Inflammatory macrophage treated with lipopolysaccharide for 4 hours (primary cell): ENCODE data around the gene DDX31.

ENCODE experiments used
- DNase-seq: peaks from one replicate; pipeline ENCODE4 v3.0.0-alpha.2; 2020

The DDX31 gene

DNA sequence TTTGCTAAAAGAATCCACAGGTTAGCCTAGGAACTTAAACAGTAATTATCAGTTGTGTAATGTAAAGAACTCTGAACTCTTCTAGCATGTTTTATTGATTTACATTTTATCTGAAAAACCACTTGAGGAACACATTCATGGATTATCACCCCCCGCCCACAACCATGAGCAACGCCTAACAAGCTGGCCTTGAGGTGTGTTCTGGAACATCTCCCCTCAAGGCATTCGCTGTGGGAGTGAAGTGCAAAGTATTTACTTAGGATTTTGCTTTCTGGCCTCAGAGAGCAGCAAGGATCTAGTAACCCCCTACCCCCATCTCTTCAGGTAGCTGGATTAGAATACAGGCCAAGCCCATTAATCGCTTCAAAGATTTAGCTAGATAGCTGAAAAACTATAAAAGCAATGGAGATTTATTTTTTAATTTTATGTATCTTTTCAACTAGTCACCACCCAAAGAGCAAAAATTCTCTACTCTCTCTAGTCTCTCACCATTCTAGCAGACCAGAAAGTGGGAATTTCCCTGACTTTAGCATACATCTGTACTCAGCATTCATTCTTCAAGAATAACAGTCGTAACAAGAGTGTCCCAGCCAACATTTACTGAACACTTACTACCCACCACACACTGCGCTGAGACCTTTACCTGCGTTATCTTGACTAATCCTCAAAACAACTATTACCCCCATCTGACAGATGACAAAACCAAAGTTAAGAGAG, 37.2 kb downstream of the DDX31 start:
- no peak for DNase-seq

DNA sequence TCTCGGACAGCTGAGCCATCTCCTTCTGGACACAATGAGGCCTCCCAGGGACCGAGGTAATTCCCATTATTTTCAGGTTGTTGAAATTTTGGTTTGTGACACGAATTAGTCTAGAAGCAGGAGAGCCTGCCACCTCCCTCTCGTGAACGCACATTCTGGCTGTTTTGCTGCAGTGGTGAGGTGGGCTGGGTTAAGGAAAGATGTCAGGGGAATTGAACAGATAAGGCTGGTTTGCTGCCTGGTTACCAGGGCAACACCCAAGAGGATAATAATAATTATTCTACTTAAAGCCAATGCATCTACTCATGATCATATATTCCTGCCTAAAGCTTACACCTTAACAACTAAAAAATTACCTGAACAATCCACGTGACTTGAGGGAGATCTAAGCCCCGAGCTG, 38.1 kb downstream of the DDX31 start:
- no peak for DNase-seq

DNA sequence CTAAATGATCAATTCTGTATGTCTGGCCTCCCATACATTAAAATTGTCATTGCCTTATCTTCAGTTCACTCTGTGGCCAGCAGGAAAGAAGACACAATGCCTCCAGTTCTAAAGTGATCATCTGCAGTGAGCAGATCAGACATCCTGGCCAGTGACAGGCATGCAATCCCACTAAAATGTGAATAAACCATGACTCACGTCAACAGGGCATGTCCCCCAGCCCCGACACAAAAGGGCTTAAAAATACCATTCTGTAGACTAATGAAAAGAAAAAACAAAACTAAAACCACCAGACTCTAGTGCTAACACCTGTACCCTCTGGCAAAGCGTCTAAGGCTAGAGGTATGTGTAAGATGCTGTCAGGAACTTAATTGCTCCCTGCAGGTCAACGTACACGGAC, 38.5 kb downstream of the DDX31 start:
- DNase-seq = no peak

DNA sequence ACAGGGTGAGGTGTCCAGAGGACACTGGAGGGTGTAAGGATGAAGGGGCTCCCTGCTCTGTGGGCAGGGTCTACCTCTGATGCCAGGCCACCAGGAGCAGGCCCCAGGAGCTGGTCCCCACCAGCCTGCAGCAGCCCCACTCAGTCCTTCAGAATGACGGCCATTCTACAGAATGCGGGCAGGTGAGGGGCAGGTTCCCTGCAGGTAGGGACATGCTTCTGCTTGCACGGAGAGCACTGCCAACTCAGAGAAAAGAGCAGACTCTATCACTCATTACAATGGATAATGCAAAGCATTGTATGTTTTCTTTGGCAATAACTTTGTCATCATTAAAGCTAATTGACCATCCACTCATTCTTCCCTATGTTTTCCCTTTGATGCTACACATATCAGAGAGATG, 39.0 kb downstream of the DDX31 start:
- DNase-seq = no peak

DNA sequence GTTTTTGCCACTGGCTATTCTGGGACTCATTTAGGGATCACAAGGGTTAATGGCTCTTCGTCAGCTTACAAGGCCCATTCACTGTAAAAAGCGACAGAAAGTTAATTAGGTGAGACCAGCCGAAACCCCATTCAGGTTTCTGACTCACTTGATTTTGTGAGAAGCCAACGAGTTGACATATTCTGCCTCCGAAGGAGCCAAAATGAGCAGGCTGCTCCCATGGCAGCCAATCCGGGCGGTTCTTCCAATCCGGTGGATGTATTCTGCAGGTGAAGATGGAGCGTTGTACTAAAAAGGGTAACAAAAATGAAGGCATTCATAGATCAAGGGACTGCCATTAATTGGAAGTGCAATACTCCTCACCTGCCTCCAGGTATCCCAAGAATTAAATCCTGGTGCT, 39.7 kb downstream of the DDX31 start:
- no peak for DNase-seq

DNA sequence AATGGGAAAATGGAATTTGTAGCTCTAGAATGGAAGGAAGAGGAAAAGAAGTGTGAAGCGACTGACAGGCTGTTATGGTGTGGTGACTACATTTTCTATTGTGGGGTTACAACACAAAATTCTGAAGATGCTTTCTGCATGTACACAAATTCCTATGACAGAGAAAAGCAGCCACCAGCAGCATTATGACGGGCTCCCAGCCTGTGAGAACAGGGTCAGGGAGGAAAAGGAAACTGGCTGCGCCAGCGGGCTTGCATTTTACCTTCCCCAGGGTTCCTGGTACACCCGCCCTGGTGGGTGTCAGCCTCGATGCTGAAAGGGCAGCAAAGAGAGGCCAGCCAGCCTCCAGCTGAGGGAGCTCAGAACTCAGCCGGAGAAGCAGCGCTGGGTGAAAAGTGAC, 41.0 kb downstream of the DDX31 start:
- no peak for DNase-seq

DNA sequence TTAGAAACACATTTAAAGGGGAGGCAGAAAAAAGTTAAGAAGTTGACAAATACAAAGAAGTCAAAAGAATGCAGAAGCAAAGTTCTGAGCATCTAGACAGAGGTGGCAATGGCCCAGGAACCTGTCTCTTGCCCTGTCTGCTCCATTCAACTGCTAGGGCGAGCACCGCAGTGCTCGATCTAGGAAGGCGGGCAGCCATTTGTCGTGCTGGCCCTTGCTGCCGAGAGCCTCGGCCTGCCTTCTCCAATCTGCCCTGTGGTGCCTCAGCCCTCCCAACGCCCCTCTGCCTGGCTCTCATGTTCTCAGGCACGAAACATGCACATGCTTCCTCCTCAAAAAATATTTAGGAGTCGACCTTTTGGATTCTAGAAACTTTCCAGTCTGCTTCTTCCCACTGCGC, 42.2 kb downstream of the DDX31 start:
- no peak for DNase-seq

DNA sequence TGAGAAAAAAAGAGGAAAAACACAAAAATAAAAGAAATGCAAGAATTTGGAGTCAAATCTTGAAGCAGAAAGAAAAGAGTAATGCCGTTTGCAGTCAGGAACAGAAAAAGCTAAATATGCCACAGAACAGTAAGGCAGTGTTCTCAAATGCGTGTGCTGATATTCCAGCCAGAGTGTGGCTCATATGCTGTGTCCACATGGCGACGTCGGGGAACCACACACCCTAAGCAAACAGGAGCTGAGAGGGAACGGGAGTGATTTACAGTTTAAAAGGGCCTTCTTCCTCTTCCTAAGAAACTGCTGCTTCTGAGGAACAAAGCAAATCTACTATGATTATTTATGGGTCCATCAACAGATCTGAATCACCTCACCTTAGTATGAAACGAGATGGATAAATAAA, 42.7 kb downstream of the DDX31 start:
- no peak for DNase-seq

DNA sequence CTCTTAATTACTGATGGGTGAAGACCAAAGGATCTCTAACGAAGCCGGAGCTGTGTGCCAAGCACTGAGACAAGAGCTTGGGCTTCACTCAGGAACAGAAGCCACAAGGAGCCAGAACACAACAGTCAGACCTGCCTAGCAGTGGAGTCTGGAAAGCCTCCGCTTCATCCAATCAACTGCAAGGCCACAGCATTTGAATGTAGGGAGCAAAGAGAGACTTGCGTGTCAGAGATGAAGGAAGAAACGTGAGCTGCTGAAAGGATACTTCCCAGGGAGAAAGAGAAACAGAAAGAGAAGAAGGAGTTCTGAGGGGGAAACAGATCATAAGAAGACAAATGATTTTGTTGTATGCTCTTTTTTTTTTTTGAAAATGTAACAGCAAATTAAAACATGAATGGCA, 43.5 kb downstream of the DDX31 start:
- DNase-seq = no peak

DNA sequence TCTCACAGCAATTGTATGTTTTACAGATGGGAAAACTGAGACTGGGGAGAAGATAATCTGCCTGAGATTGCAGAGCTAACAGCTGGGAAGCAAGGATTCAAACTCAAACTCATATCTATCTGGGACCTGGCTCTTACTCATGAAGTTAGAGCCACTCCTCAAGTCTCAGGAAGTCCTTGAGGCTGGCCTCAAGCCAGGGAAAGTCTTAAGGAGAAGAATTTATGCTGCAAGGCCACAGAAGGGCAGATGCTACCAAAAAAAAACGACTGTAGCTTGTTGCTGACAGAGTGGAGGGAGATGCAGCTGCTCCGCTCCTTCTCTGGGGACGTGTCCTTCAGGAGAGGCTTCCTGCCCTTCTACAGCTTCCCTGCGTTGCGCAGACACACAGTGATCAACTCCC, 47.6 kb downstream of the DDX31 start:
- DNase-seq = no peak

DNA sequence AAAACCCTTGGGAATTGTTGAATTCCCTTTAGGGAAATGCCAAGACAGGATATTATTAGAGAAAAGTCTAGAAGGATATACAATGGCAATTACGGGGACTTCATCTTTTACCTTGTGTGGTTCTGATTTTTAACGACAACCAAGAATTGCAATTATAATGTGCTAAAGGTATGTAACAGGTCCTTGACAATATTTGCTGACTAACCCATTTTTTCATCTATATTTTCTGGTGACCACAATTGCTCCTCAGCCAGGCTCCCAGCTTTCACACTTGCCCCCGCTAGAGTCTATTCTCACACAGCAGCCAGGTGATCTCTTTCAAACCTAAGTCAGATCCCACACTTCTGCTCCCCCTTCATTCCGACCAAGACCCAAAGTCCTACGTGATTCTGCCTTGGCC, 53.1 kb downstream of the DDX31 start:
- DNase-seq = no peak

DNA sequence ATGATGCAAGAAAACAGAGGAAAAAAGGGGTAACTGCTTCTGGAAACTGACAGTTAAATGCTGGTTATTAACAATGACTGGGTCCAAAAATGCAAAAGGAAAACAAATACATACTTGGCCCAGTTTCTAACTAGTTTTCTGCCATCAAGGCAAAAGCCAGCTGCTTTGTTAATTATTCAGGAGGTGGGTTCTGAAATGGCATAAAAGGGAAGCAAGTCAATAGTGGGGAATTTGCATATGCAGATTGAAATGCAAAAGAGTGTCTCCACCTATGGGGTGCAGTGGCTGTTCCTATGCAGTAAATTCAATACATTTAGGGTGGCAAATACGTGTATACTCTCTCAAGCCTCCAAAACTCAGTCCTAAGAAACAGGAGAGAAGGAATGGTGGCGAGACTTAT, 54.0 kb downstream of the DDX31 start:
- no peak for DNase-seq

DNA sequence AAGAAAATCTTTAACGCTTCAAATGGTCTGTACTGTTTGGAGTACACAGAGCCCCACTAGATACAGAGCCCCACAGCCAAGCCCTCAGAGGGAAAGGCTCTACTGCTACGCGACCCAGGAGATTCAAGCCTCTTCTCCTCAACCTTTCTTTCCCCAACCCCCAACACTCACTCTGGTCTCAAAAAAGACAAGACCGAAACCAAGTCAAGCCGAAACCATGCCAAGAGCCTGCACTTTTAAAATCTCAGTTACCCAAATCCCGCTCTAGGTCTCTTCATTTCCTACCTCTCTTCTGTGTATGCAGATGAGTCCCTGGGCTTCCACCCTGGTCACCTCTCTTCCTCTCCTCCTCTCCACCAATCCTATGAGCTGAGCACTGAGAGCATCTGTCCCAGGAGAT, 55.5 kb downstream of the DDX31 start:
- no peak for DNase-seq

DNA sequence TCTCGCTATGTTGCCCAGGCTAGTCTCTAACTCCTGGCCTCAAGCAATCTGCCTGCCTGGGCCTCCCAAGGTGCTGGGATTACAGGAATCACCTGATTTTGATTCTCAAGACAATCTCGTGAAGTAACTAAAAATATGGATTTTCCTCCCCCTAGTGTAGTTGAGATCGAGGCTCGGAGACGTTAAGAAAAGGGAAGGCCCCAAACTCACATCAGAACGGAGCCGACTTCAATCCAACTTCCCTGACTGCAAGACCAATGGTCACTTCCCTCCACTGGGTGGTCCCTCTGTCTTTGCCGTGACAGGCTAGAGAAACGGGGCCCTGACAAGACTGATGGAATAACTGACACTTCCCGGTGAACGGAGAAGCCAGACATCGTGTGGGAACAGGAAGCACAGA, 59.1 kb downstream of the DDX31 start:
- DNase-seq = no peak

DNA sequence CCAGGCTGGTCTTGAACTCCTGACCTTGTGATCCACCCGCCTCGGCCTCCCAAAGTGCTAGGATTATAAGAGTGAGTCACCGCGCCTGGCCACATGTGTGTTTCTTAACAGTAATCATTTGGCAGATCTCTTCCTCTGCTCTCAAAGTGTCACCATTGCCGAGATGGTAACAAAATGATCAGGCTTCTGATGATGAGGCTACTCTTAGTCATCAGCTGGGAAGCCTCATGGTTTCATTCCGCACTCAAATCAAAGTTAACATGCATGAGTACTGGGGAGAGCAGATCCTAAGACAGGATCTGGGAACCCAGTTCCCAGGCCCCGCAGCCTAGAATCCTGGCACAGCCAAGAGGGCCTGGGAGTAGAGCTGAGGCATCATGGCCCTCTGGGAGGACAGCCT, 60.0 kb downstream of the DDX31 start:
- no peak for DNase-seq

DNA sequence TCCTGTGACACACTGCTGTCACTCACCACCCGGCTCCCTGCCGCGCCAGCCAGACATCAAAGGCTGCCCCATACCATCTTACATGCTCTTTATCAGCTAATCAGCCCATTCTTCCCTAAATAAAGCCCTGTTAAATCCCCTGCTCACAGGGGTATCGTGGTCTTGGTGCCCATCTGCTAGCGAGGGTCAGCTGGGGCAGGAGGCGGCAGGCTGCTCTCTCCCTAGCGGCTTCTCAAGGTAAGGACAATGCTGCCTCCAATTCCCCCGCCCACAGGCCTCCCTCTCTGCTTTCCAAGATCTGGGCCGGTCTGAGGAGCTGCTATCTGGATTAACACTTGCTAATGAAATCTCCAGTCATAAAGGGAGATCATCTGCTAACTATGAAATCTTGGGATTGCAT, 60.6 kb downstream of the DDX31 start:
- no peak for DNase-seq

DNA sequence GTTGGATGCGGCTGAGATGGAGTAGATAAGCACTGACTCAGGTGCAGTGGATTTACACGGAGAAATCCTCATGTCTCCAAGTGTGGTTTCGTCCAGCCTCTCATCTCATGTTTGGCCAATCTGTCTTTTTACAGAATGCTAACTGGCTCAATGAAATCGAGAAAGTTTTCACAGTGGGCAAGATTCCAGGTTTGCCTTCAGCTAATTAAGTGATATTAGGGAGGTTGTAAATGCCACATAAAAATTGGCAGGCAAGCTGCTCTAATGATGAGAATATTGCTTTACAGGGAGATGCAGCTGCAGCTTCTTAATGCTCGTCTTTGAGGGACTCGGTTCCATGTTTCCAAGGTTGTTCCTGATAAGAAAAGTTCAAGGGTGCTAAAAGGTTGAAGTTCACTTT, 63.7 kb downstream of the DDX31 start:
- no peak for DNase-seq

DNA sequence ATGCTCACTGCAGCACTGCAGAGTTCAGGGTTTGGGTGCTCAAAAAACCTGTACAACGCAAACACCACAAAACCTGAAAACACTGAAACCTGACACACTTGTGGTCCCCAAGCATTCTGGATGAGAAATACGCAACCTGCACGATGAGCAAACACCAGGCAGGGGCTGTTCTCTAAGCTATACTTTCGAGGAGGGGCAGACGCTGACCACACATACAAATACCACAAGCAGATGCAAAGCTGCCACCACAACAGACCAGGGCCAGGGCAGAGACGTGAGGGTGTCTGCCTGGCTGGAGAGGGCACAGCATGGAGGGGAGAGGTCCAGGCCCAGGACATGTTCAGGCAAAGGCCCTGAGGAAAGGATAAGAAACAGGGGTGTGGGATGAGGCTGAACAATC, 64.4 kb downstream of the DDX31 start:
- DNase-seq = no peak

DNA sequence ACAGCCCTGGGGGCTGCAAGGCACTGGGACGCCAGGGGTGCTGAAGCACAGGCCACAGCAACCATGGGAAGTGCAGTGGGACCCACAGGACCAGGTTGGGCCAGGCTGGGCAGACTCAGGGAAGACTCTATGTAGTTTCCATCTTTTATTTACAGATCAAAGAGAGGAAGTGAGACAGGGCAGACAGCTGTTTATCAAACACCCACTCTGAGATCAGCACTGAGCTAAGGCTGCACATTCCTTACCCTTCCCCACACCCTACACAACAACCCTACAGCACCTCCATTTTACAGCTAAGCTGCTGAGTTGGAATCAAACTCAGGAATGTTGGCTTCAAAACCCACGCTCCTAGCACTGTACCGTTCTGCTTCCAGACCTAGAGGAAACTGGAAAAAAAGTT, 67.6 kb downstream of the DDX31 start:
- no peak for DNase-seq

DNA sequence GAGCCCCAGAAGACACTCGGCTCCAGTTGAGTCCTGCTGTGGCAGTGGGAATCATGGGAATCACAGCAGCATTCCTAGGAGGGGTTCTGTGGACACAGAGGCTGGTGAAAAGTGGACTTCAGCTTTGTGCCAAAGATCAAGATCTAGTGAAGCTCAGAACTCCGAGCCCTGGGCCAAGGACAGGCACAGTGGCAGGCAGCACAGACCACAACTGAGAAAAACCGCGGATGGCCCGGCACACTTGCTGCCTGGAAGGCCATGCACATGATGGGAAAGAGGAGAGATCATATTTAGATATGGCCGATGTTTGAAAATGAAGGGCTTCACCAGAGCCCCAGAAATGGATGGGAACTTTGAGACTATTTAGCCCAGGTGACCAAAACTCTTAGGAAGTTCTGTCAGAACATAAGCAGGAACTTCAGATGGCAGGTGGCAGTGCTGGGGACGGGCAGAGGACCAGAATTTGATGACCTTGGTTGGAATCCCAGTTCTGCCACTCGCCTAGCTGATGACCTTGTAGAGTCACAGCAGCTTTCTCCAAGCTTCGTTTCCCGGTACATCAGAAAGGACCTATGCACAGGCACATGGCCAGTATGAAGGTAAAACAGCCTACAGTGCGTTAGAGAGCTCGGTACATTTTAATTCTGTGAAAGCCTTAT, 69.3 kb downstream of the DDX31 start:
- DNase-seq = no peak

DNA sequence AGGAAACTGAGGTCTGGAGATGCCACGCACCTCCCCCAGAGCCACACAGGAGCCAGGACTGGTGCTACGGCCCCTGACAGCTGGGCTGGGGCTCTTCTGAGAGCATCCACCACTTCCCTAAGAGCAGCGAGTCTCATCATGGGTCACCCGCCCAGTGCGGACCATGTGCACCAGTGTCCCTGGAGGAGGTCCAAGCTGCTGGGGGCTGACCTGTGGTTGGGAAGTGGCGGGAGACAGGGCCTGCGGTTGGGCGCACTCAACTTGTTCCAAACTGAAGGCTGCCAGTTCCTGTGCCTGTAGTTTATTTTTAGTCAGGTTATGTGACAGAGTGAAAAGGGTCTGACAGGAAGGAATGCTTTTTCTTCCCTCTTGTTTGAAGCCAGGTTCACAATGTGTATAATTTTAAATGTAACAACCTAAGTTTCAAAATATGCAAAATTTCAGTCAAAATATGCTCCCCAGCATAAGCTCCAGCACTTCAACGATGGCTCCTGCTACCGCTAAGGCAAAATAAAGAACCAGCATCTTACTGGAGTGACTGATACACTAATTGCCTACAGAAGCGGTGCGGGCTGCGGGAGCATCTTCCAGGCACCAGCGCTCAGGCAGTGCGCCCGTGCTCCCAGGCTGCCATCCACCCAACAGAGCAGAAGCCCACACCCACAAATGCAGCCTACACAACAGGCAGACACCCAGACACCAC, 72.6 kb downstream of the DDX31 start:
- DNase-seq = no peak

DNA sequence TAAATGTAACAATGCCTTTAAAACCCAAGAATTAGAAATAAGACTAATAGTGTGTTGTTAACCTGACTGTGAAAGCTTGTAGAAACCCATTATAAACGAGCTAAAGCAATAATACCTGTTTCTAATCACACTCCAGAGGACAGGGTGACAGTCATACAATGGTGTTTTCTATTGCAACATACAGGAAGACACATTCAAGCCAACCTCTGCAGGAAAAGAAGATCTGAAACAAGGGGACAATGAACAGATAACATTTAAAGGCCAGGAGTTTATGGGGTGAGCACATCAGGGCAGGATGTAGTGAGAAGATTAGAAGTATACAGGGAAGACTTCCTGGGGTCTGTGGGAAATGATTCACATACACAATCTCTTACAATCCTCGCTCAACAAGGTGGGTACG, 73.6 kb downstream of the DDX31 start:
- DNase-seq = no peak

DNA sequence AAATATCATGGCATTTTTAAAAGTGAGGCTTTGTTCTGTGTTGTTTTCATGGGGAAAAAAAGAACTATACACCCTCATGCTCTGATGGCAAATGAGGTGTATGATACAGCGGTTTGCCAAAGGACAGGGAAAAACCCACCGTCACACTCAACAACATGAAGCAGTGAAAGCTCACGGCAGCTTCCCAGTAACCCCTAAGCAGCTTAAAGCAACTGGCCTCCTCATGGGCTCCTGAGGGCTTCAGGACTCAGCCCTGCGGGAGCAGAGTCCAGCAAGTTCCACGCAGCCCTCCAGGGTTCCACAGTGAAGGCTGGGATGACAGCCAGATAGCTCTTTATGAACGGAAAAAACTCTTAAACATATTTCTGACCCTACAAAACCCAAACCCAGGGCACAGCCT, 74.5 kb downstream of the DDX31 start:
- DNase-seq = no peak

DNA sequence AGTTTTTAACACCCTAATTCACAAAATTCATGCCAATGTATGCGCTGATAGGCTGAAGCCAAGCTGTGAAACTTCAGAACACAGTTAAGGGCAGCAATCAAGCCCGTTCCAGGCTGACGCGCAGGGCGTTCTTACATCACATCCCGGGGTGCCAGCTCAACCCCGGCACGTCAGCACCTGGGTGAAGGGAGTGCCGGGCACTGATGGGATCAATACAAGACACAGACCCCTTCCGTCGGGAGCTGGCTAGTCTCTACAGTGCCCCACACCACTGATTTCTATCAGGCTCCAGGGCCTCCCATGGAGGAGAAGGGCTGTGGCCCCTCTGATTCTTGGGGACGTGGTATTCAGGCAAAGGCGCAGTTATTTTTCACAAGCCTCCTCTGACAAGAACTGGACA, 75.4 kb downstream of the DDX31 start:
- no peak for DNase-seq

DNA sequence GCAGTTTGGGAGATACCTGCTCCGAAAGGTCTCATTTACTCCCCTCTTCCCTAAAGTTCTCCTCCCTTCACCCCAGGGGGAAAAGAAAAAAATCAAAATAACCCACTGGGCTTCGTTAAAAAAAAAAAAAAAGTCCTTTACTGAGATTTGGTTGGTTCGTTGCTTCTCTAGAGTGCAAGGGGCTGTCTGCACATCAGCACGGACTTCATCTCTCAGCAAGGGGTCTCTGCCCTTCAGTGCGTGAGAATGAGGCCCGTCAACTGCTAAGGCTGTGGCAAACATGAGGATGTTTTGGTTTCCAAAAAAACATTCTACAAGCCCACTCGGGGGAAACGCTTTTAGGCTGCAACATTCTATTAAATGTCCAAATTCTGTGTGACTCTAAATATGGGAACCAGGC, 77.3 kb downstream of the DDX31 start:
- no peak for DNase-seq
